DOHH2 (cell line): ENCODE results near the gene FKTN.
A peak's percentile ranks its signal among the peaks of the same experiment; 100 is the strongest.

Experiments
- H3F3A ChIP-seq: fragments of 200-600 bp; sonication (generic), shearing (Covaris generic); 2 replicates; pipeline ENCODE4 v1.6.0; 2016; ENCODE audit warnings: antibody characterized with exemption, mild to moderate bottlenecking; ENCODE audit not compliant: control insufficient read depth, insufficient read depth
- H3K27ac ChIP-seq: fragments of 200-600 bp; sonication (generic); 2 replicates; pipeline ENCODE4 v1.5.1; 2014; ENCODE audit warnings: low read depth, mild to moderate bottlenecking, low read length, moderate library complexity
- H3K27me3 ChIP-seq: fragments of 200-600 bp; sonication (generic); 2 replicates; pipeline ENCODE4 v1.6.1; 2014; ENCODE audit warnings: mild to moderate bottlenecking, low read length, mixed read lengths; ENCODE audit not compliant: control insufficient read depth
- H3K36me3 ChIP-seq: fragments of 200-600 bp; sonication (generic); 2 replicates; pipeline ENCODE4 v1.6.1; 2014; ENCODE audit warnings: mild to moderate bottlenecking, low read length, moderate library complexity, mixed read lengths; ENCODE audit not compliant: control insufficient read depth
- H3K4me1 ChIP-seq: fragments of 200-600 bp; sonication (generic); 2 replicates; pipeline ENCODE4 v1.6.1; 2014; ENCODE audit warnings: mild to moderate bottlenecking, low read length, mixed read lengths; ENCODE audit not compliant: control insufficient read depth
- H3K4me2 ChIP-seq: fragments of 200-600 bp; sonication (generic); 2 replicates; pipeline ENCODE4 v1.6.0; 2014; ENCODE audit warnings: mild to moderate bottlenecking, low read length, moderate library complexity
- H3K4me3 ChIP-seq: fragments of 200-600 bp; sonication (generic); 2 replicates; pipeline ENCODE4 v1.5.1; 2014; ENCODE audit warnings: mild to moderate bottlenecking, low read length, mixed read lengths
- H3K79me2 ChIP-seq: fragments of 200-600 bp; sonication (generic); 2 replicates; pipeline ENCODE4 v1.6.1; 2014; ENCODE audit warnings: mild to moderate bottlenecking, low read length, mixed read lengths; ENCODE audit not compliant: control insufficient read depth
- H3K9me2 ChIP-seq: fragments of 200-600 bp; sonication (generic); replicated peaks from 2 replicates; pipeline ENCODE4 v1.6.1; 2014; ENCODE audit warnings: mild to moderate bottlenecking, low read length, mixed read lengths; ENCODE audit not compliant: control insufficient read depth
- H3K9me3 ChIP-seq: fragments of 200-600 bp; sonication (generic); 2 replicates; pipeline ENCODE4 v1.6.1; 2014; ENCODE audit warnings: antibody characterized with exemption, low read length, mixed read lengths; ENCODE audit not compliant: control insufficient read depth, insufficient read depth
- H4K20me1 ChIP-seq: fragments of 200-600 bp; sonication (generic); 2 replicates; pipeline ENCODE4 v1.6.0; 2014; ENCODE audit warnings: low read depth, mild to moderate bottlenecking, antibody characterized with exemption, low read length, moderate library complexity; ENCODE audit not compliant: control insufficient read depth, insufficient read depth
- CTCF ChIP-seq: fragments of 200-600 bp; sonication (generic); IDR thresholded peaks from one replicate; pipeline ENCODE4 v1.5.1; 2014; ENCODE audit warnings: antibody characterized with exemption, mild to moderate bottlenecking, low read depth, low read length; ENCODE audit not compliant: poor library complexity, severe bottlenecking
- EZH2phosphoT487 ChIP-seq: fragments of 200-600 bp; sonication (generic); IDR thresholded peaks from 2 replicates; pipeline ENCODE4 v1.6.1; 2017; ENCODE audit warnings: borderline replicate concordance, mild to moderate bottlenecking, antibody characterized with exemption, low read length, moderate library complexity, mixed read lengths

FKTN gene

GRCh38 chr9:105673850-105674387 is 116.0 kb downstream of the FKTN start:
- H3F3A ChIP-seq: peaks cover 7% of the 10 kb centered on the region
- H3K9me2 ChIP-seq: no peaks in the 10 kb centered on the region
- H3K36me3 ChIP-seq: no peaks in the 10 kb centered on the region
- H4K20me1 ChIP-seq: no peaks in the 10 kb centered on the region
- no peaks in the 10 kb centered on the region for H3K9me3 ChIP-seq
- H3K4me3 ChIP-seq: peak overlapping the region; percentile 50
- H3K27me3 ChIP-seq: no peaks in the 10 kb centered on the region
- peak overlapping the region; percentile 68 for H3K4me2 ChIP-seq
- H3K4me1 ChIP-seq: peaks cover 39% of the 10 kb centered on the region
- peak overlapping the region; percentile 77 for H3K27ac ChIP-seq
- H3K79me2 ChIP-seq: no peaks in the 10 kb centered on the region
- no peak for TF ChIP-seq CTCF
- TF ChIP-seq EZH2phosphoT487: no peak

GRCh38 chr9:105676351-105676923 is 118.5 kb downstream of the FKTN start:
- Histone ChIP-seq H3K27ac (no peak overlapping the region), H4K20me1 (no peaks in the 10 kb centered on the region), H3K27me3 (no peaks in the 10 kb centered on the region), H3K4me3 (no peak overlapping the region), H3K36me3 (no peaks in the 10 kb centered on the region), H3K4me2 (no peak overlapping the region), H3K9me2 (no peaks in the 10 kb centered on the region), H3K79me2 (no peaks in the 10 kb centered on the region), H3K4me1 (peaks cover 44% of the 10 kb centered on the region), H3F3A (peaks cover 7% of the 10 kb centered on the region), H3K9me3 (no peaks in the 10 kb centered on the region)
- no peak for TF ChIP-seq CTCF
- TF ChIP-seq EZH2phosphoT487: no peak

- H3K4me3 ChIP-seq: no peak overlapping the region
- H3K36me3 ChIP-seq: no peaks in the 10 kb centered on the region
- H4K20me1 ChIP-seq: no peaks in the 10 kb centered on the region
- H3K79me2 ChIP-seq: no peaks in the 10 kb centered on the region
- peaks cover 27% of the 10 kb centered on the region for H3K4me1 ChIP-seq
- no peak overlapping the region for H3K4me2 ChIP-seq
- no peaks in the 10 kb centered on the region for H3K27me3 ChIP-seq
- H3K9me3 ChIP-seq: no peaks in the 10 kb centered on the region
- TF ChIP-seq CTCF: no peak
- TF ChIP-seq EZH2phosphoT487: no peak
- H3K9me2 ChIP-seq: no peaks in the 10 kb centered on the region
- H3K27ac ChIP-seq: no peak overlapping the region
- peaks cover 3% of the 10 kb centered on the region; the same call in 1 of the 2 replicates for H3F3A ChIP-seq
Measured at GRCh38 chr9:105678163-105678562, 120.2 kb downstream of the FKTN start.
